Vagina (tissue), 2 donors: ENCODE measurements around the gene PPIL6.

Experiments used
- POLR2A ChIP-seq, 2 donors: fragments of 450-650 bp; IDR thresholded peaks; one replicate each; pipeline ENCODE4 v1.6.1; 2017; ENCODE audit warnings: antibody characterized with exemption in 2 of 2, mild to moderate bottlenecking in 2 of 2, moderate library complexity in 2 of 2
- POLR2AphosphoS5 ChIP-seq, 2 donors: sonication (generic); formaldehyde crosslinking; IDR thresholded peaks; one replicate each; pipeline ENCODE4 v1.9.0; 2017; ENCODE audit warnings: antibody characterized with exemption in 2 of 2, mild to moderate bottlenecking in 2 of 2, low read depth in 1 of 2; ENCODE audit not compliant: insufficient read depth in 1 of 2
- TF ChIP-seq, protein P1 (sequence below), 3 experiments: fragments of 450-650 bp in 2 of 3; fragments of 200-600 bp in 1 of 3; sonication (generic) in 1 of 3; IDR thresholded peaks; one replicate each; pipeline ENCODE4 v1.5.1; 2017 to 2019; ENCODE audit warnings: antibody characterized with exemption in 3 of 3, mild to moderate bottlenecking in 2 of 3, moderate library complexity in 2 of 3

GRCh38 chr6:109474995-109475394 is 34.6 kb upstream of the PPIL6 start:
- TF ChIP-seq, protein P1, sequence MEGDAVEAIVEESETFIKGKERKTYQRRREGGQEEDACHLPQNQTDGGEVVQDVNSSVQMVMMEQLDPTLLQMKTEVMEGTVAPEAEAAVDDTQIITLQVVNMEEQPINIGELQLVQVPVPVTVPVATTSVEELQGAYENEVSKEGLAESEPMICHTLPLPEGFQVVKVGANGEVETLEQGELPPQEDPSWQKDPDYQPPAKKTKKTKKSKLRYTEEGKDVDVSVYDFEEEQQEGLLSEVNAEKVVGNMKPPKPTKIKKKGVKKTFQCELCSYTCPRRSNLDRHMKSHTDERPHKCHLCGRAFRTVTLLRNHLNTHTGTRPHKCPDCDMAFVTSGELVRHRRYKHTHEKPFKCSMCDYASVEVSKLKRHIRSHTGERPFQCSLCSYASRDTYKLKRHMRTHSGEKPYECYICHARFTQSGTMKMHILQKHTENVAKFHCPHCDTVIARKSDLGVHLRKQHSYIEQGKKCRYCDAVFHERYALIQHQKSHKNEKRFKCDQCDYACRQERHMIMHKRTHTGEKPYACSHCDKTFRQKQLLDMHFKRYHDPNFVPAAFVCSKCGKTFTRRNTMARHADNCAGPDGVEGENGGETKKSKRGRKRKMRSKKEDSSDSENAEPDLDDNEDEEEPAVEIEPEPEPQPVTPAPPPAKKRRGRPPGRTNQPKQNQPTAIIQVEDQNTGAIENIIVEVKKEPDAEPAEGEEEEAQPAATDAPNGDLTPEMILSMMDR (IDR thresholded peaks at IDR 0.05), result no peak
- TF ChIP-seq POLR2AphosphoS5 (IDR thresholded peaks at IDR 0.05; ENCODE audit: insufficient read depth in 1 of 2, low read depth in 1 of 2), result no peak
- TF ChIP-seq POLR2A (IDR thresholded peaks at IDR 0.05), result no peak
